Inflammatory macrophage treated with lipopolysaccharide for 1 hour (primary cell): Measurements from ENCODE around the gene MCM9.
A peak's percentile ranks its signal among the peaks of the same experiment; 100 is the strongest.
"Not testable (repeated sequence)": the region's sequence is repeated elsewhere in the genome, so short reads cannot be mapped to it uniquely, and the experiment has no call there.

Experiments
- DNase-seq, 2 donors: peaks; one replicate each; pipeline ENCODE4 v3.0.0-alpha.2; 2020 to 2022

The MCM9 gene

DNA sequence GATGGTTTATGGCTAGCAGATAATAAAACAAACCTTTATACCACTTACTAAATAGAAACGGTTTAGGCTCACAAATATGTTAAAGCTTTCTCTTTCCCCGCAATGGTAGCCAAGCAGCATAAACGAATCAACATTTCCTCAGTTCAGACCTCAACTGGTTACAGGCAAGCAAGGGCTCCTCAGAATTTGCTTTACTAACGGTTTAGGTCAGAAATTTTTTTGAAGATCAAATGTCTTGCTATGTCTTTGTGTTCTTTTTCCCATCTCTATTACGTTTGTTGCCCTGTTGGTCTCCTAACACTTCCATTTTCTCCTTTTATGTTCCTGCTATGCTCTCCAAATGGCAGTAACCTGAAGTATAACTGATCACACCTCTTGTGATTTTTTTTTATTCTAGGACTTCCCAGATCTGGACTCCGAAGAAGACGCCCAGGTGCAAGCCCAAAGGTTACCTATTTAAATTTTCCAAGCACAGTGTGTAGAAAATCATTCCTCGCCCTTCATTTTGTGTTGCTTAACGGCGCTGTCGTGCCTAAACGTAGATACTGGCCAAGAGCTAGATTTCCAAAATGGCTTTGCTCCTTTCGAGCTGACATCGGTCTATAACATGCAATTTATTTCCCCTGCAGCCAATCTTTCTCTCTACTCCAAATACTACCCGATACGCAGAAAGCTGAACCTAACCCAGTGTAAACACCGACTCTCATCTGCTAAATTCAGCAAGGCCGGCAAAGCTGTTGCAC, 41.7 kb downstream of the MCM9 start:
- peak; percentile 26 to 34 for DNase-seq

- DNase-seq, result peak; percentile 7 to 21
Observed at GRCh38 chr6:118892355-118892991, 42.5 kb downstream of the MCM9 start.

GRCh38 chr6:118890997-118891790, 43.8 kb downstream of the MCM9 start:
- peak; percentile 41 to 45 for DNase-seq

GRCh38 chr6:118889163-118889562, 45.8 kb downstream of the MCM9 start:
- no peak for DNase-seq

DNA sequence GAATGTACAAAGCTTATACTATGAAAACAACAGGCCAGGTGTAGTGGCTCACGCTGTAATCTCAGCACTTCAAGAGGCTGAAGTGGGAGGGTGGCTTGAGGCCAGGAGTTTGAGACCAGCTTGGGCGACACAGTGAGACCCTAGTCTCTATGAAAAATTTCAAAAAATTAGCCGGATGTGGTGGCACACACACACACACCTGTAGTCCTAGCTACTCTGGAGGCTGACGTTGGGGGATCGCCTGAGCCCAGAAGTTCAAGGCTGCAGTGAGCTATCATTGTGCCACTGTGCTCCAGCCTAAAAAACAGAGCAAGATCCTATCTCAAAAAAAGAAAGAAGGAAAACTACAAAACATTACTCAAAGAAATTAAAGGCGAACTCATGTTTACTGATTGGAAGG, 48.3 kb downstream of the MCM9 start:
- no peak for DNase-seq

DNA sequence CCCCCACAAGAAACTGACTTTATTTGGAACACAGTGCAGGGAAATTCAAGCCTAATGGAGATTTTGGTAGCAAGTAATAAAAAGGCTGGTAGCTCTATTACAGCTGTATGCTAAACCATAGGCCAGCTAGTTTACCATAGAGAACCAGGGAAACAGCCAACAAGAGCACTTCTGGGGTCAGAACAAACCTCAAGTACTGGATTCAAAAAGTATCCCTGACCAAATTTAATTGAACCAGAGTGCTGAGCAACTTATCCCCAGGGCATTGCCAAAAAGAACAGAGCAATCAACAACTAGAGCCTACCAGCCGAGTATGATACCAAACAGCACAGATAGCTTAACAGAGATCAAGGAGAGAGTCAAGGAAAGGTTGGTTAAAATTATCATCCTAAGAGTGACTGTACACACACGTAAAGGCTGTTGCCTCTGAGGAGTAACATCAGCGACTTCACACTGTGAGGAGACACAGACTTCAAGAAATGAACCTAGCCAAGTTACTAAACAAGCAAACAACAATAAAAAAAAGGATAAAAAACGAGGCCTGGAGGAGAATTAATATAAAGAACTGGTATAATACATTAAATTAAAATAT, 52.5 kb downstream of the MCM9 start:
- DNase-seq, result no peak

- peak in 1 of 2 donors; percentile 34 for DNase-seq
Observed at GRCh38 chr6:118881440-118882313, 53.3 kb downstream of the MCM9 start.

GRCh38 chr6:118877806-118878205, 57.2 kb downstream of the MCM9 start:
- DNase-seq, result no peak

- no peak for DNase-seq
Observed at GRCh38 chr6:118876814-118877213, 58.1 kb downstream of the MCM9 start.

DNA sequence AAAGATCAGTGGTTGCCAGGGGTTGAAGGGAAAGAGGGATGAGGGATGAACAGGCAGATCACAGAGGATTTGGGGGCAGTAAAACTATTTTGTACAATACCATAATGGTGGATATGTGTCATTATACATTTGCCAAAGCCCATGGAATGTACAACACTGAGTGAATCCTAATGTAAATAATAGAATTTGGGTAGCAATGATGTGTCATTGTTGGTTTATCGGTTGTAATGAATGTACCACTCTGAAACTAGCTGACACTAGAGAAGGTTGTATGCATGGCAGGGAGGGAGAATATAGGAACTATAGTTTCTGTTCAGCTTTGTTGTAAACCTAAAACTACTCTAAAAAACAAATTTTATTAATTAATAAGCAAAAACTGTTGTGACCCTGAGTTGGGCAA, 58.8 kb downstream of the MCM9 start:
- DNase-seq, result no peak

- no peak for DNase-seq
Observed at GRCh38 chr6:118875672-118876071, 59.3 kb downstream of the MCM9 start.

DNA sequence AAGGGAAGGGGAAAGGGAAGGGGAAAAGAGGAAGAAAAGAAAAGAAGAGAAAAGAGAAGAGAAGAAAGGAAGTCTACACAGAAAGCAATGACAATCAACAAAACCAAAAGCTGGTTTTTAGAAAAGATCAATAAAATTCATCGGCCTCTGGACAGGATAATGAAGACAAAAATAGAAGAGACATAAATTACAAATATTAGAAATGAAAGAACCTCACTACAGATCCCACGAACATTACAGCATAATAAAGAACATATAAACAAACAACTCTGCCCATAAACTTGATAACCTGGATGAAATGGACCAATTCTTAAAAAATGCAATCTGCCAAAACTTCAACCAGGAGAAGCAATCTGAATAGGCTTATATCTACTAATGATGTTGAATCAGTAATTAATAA, 61.7 kb downstream of the MCM9 start:
- no peak for DNase-seq

DNA sequence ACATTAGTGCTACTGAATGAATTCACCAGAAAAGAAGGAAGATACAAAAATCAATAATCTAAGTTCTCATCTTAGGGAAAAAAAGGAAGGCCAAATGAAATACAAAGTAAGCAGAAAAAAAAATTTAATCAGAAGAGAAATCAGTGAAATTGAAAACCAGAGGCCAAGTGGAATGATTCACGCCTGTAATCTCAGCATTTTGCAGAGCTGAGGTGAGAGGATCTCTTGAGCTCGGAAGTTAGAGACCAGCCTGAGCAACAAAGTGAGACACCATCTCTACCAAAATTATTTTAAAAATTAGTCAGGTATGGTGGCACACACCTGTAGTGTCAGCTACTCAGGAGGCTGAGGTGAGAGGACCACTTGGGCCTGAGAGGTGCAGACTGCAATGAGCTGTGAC, 62.2 kb downstream of the MCM9 start:
- no peak for DNase-seq

- DNase-seq, result no peak
Observed at GRCh38 chr6:118872318-118872717, 62.6 kb downstream of the MCM9 start.

DNA sequence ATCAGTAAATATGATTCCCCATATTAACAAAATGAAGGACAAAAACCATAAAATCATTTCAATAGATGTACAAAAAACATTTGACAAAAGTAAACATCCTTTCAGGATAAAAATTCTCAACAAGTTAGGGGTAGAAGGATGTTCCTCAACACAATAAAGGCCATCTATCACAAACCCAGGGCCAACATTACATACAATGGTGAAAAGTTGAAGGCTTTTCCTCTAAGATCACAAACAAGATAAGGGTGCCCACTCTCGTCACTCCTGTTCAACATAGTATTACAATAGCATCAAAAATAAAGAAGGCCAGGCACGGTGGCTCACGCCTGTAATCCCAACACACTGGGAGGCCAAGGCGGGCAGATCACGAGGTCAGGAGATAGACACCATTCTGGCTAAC, 63.6 kb downstream of the MCM9 start:
- no peak for DNase-seq

GRCh38 chr6:118869894-118870589, 64.9 kb downstream of the MCM9 start:
- DNase-seq, result peak; percentile 26 to 37

DNA sequence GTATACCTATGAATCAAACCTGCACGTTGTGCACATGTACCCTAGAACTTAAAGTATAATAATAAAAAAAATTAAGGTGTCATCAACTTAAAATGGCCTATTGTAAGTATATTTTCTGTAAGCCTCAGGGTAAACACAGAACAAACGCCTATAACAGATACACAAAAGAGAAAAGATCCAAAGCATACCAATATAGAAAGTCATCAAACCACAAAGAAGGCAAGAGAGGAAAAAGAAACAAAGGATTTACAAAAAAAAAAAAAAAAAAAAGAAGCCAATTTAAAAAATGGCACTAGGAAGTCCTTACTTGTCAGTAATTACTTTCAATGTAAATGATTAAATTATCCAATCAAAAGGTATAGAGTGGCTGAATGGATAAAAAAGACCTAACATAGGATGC, 65.6 kb downstream of the MCM9 start:
- DNase-seq, result no peak

- not testable (repeated sequence) for DNase-seq
Observed at GRCh38 chr6:118868901-118869300, 66.1 kb downstream of the MCM9 start.

DNA sequence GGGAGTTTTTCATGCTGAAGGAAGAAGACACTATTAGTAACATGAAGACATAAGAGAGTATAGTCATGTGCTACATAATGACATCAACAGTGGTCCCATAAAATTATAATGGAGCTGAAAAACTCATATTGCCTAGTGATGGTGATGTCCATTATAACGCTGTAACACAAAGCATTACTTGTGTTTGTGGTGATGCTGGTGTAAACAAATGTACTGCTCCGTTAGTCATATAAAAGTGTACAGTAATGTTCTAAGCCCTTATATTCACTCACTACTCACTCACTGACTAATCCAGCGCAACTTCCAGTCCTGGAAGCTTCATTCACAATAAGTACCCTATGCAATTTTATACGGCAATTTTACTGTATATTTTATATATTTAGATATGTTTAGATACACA, 67.8 kb downstream of the MCM9 start:
- no peak for DNase-seq

DNA sequence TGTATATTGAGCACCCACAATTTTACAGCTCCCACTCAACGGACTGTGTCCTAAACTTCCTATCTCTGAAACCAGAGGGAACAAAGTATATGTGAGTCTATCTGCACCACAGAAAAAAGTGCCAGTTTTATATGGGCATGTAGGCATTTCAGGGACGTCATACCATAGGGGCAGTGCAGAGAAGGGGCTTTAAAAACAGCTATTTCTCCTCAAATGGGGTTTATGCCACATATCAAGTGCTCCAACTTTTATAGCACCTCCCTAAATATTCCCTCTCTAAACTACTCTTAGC, 69.9 kb downstream of the MCM9 start:
- DNase-seq, result no peak

DNA sequence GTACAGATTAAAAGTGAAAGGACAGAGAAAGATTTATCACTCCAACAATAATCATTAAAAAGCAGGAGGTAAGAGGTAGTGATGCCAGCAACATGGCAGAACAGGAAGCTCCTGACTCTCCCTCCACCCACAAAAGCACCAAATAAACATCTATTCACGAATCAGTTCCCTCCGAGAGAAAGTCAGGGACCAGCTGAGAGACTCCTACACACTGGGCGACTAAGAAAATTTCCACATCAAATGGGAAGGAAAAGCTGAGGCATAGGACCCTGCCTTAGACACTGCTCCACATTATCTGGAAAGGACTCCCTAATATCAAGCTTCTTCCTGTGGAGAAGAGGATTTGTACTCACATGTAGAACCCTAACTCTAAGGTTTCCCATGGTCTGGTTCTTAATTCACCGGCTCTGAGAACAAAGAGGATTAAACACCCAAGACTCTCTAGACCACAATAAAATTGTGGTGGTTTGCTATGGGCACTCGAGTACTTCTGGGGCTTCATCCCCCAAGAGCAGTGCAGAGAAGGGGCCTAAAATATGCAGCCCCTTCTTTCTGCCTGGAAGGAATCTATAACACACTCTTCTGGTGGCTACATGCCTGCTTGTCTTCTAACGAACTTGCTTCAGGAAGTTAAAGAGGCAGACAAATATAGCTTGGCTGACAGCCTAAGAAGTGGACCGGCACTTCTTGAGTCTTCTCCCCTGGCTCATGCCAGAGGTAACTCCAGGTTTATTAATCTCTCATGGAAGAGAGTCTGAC, 70.4 kb downstream of the MCM9 start:
- DNase-seq, result peak; percentile 22 to 59
